IPS DF 6.9 (cell line): ENCODE data around the gene LRRC25.

Source experiments
- DNase-seq: peaks from one replicate; pipeline ENCODE4 v3.0.0-alpha.2; 2013; ENCODE audit warnings: low read depth, low spot score
- H3K27ac ChIP-seq: one replicate; pipeline ENCODE4 v1.5.1; 2013; ENCODE audit warnings: low read length, control low read depth
- H3K27me3 ChIP-seq: 2 replicates; pipeline ENCODE4 v1.6.1; 2013; ENCODE audit warnings: mild to moderate bottlenecking, low read length; ENCODE audit not compliant: control insufficient read depth, insufficient read depth
- H3K36me3 ChIP-seq: 2 replicates; pipeline ENCODE4 v1.6.1; 2013; ENCODE audit warnings: low read length; ENCODE audit not compliant: control insufficient read depth, insufficient read depth
- H3K4me1 ChIP-seq: 2 replicates; pipeline ENCODE4 v1.6.1; 2013; ENCODE audit warnings: low read length; ENCODE audit not compliant: control insufficient read depth, insufficient read depth
- H3K4me3 ChIP-seq: 2 replicates; pipeline ENCODE4 v1.5.1; 2013; ENCODE audit warnings: mild to moderate bottlenecking, low read length
- H3K9me3 ChIP-seq: 2 replicates; pipeline ENCODE4 v1.6.1; 2013; ENCODE audit warnings: low read length, inconsistent platforms; ENCODE audit not compliant: control insufficient read depth, insufficient read depth
- WGBS: extraction: QIAGEN DNeasy Blood & Tissue Kit; methylation state at CpG from one replicate; pipeline ENCODE4 v1.1.7; 2013; ENCODE audit warnings: mixed read lengths, missing lambda C conversion rate; ENCODE audit not compliant: insufficient read length, insufficient coverage; 5-methylcytosine and 5-hydroxymethylcytosine counted together

The LRRC25 gene

GRCh38 chr19:18440936-18441803, 43.7 kb upstream of the LRRC25 start:
- no CpG with 5 or more reads among the region's 23 CpGs for WGBS
- H3K4me3 ChIP-seq = no peak overlapping the region
- DNase-seq = no peak
- no peaks in the 10 kb centered on the region for H3K9me3 ChIP-seq
- peaks cover 10% of the 10 kb centered on the region for H3K4me1 ChIP-seq
- peaks cover 10% of the 10 kb centered on the region for H3K36me3 ChIP-seq
- no peak overlapping the region for H3K27ac ChIP-seq
- no peaks in the 10 kb centered on the region for H3K27me3 ChIP-seq

- no peak for DNase-seq
Measured at GRCh38 chr19:18440415-18440877, 43.0 kb upstream of the LRRC25 start.

DNA sequence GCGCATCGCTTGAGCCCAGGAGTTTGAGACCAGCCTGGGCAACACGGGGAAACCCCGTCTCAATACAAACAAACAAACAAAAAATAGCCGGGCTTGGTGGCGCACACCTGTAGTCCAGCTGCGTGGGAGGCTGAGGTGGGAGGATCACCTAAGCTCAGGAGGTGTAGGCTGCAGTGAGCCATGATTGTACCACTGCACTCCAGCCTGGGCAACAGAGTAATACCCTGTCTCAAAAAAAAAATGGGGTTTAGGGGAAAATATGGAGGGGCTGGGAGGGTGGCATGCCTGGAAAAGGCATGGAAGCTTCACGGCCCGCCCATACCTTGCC, 42.5 kb upstream of the LRRC25 start:
- no CpG with 5 or more reads among the region's 9 CpGs for WGBS

More at GRCh38 chr19:18440415-18440877, 43.0 kb upstream of the LRRC25 start:
- Histone ChIP-seq H3K36me3 (peaks cover 11% of the 10 kb centered on the region; the same call in 1 of the 2 replicates), H3K27ac (no peak overlapping the region), H3K27me3 (no peaks in the 10 kb centered on the region), H3K4me3 (no peak overlapping the region), H3K9me3 (no peaks in the 10 kb centered on the region), H3K4me1 (peaks cover 10% of the 10 kb centered on the region)
- WGBS = no CpG with 5 or more reads among the region's 11 CpGs

GRCh38 chr19:18439025-18439909, 41.8 kb upstream of the LRRC25 start:
- H3K27me3 ChIP-seq = no peaks in the 10 kb centered on the region
- WGBS = no CpG with 5 or more reads among the region's 13 CpGs
- H3K27ac ChIP-seq = no peak overlapping the region
- no peak for DNase-seq
- H3K4me1 ChIP-seq = peaks cover 10% of the 10 kb centered on the region
- H3K9me3 ChIP-seq = no peaks in the 10 kb centered on the region
- no peak overlapping the region for H3K4me3 ChIP-seq
- H3K36me3 ChIP-seq = peaks cover 5% of the 10 kb centered on the region; the same call in 1 of the 2 replicates

More for the DNA sequence above, 42.5 kb upstream of the LRRC25 start:
- H3K9me3 ChIP-seq = no peaks in the 10 kb centered on the region
- peaks cover 11% of the 10 kb centered on the region; the same call in 1 of the 2 replicates for H3K36me3 ChIP-seq
- H3K4me1 ChIP-seq = peaks cover 10% of the 10 kb centered on the region
- H3K4me3 ChIP-seq = no peak overlapping the region
- no peak for DNase-seq
- H3K27ac ChIP-seq = no peak overlapping the region
- no peaks in the 10 kb centered on the region for H3K27me3 ChIP-seq

- WGBS = no CpG with 5 or more reads among the region's 24 CpGs
- no peaks in the 10 kb centered on the region for H3K27me3 ChIP-seq
- DNase-seq = no peak
- H3K4me3 ChIP-seq = peak overlapping the region; percentile 34; the same call in 1 of the 2 replicates
- peaks cover 5% of the 10 kb centered on the region; the same call in 1 of the 2 replicates for H3K36me3 ChIP-seq
- no peaks in the 10 kb centered on the region for H3K9me3 ChIP-seq
- no peak overlapping the region for H3K27ac ChIP-seq
- peaks cover 10% of the 10 kb centered on the region for H3K4me1 ChIP-seq
Measured at GRCh38 chr19:18438331-18439024, 41.1 kb upstream of the LRRC25 start.

DNA sequence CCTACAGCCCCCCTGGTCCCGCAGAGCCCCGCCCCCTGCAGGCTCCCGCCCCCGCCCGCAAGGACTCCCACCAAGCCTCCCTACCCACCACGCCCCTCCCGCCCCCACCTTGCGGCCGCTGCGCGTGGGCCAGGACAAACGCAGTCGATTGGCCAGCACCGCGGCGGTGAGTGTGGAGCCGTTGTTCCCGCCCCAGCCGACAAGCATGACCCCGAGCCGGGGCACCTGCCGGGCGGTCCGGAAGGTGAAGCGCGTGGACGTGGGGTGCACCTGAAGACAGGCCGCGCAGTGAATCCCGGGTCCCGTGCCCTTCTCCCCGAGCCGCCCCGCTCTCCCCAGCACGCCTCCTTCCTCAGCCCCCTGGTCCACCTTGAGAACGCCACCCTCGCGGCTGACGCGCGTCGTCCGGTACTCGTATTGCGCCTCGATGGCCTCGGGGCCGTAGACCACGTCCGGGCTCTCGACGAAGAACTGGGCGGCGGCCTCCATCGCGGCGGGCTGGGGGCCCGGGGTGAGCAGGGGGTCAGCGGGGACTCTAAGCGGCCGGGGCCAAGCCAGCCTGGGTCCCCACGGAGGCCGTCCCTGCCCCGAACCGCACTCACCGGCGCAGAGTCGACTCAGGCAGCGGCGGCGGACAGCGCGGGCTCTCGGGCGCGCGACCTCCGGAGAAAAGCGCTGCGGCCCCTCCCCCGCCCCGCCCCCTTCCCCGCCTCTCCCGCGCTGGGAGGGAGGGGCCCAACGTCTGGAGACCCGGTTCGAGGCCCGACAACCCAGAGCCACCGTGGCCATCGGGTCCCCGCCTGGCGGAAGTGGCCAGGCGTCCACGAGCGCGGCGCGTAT, 40.3 kb upstream of the LRRC25 start, which contains the start of gene ISYNA1:
TSS of gene ISYNA1 (minus strand) at position 643 of the 840 bp plus-strand sequence. CDS start at position 489, 154 bp downstream.
- Histone ChIP-seq H3K9me3 (no peaks in the 10 kb centered on the region), H3K36me3 (peaks cover 5% of the 10 kb centered on the region; the same call in 1 of the 2 replicates), H3K27me3 (no peaks in the 10 kb centered on the region), H3K4me1 (peaks cover 12% of the 10 kb centered on the region), H3K27ac (no peak within 1 kb of the TSS), H3K4me3 (peak within 1 kb of the TSS; percentile 56; the same call in 1 of the 2 replicates)
- no CpG with 5 or more reads among the region's 99 CpGs for WGBS
- DNase-seq = no peak

DNA sequence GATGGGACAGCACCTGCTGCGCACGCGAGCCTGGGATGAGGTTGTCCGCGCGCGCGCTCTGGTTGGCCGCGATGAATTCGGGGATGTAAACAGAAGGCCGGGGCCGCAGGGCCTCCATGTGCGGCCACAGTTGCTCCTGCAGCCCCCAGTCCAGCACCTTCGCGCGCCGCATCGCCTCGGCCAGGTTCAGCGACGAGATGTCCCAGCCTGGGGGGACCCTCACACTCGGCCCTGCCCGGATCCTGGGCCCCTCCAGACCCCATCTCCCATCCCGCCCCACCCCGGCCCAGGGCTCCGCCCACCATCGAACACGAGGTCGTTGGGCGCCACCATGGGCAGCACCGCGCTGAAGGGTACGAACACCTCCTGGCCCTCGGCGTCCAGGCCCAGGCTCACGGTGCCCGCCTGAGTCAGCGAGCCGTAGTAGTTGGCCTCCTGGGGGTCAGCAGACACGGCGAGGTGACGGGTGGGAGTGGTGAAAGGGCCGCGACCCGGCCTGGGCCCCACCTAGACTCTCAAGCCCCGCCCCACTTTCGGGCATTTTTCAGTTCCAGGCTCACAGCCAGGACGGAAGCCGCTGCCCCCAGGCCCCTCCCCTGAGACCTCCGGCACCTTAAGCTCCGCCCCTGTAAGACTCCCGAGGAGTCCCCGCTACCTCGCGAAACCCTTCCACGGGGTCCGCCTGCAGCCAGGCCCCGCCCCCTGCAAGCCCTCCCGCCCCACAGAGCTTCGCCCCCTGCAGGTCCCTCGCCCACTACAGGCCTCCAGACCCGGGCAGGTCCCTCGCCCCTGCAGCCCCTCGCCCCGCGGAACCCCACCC, 39.5 kb upstream of the LRRC25 start:
- H3K4me1 ChIP-seq = peaks cover 13% of the 10 kb centered on the region
- no peak overlapping the region for H3K27ac ChIP-seq

GRCh38 chr19:18435842-18436670, 38.6 kb upstream of the LRRC25 start:
- peaks cover 5% of the 10 kb centered on the region; the same call in 1 of the 2 replicates for H3K36me3 ChIP-seq
- no peak overlapping the region for H3K27ac ChIP-seq
- no peaks in the 10 kb centered on the region for H3K27me3 ChIP-seq
- no peak overlapping the region for H3K4me3 ChIP-seq
- no peaks in the 10 kb centered on the region for H3K9me3 ChIP-seq
- peaks cover 15% of the 10 kb centered on the region for H3K4me1 ChIP-seq
- WGBS = no CpG with 5 or more reads among the region's 46 CpGs
- DNase-seq = no peak

More for the DNA sequence above, 39.5 kb upstream of the LRRC25 start:
- DNase-seq = no peak
- H3K36me3 ChIP-seq = peaks cover 5% of the 10 kb centered on the region; the same call in 1 of the 2 replicates
- peak overlapping the region; percentile 56; the same call in 1 of the 2 replicates for H3K4me3 ChIP-seq
- no peaks in the 10 kb centered on the region for H3K27me3 ChIP-seq
- WGBS = no CpG with 5 or more reads among the region's 67 CpGs
- H3K9me3 ChIP-seq = no peaks in the 10 kb centered on the region
